ENCODE results near the gene RGS18.

Gene RGS18

GRCh38 chr1:192122668-192123067 is 35.6 kb upstream of the RGS18 start:
- no peak for ATAC-seq
- no peak for TF ChIP-seq TOX (CRISPR knock-in tag; IDR thresholded peaks at IDR 0.05; ENCODE audit: borderline replicate concordance)

DNA sequence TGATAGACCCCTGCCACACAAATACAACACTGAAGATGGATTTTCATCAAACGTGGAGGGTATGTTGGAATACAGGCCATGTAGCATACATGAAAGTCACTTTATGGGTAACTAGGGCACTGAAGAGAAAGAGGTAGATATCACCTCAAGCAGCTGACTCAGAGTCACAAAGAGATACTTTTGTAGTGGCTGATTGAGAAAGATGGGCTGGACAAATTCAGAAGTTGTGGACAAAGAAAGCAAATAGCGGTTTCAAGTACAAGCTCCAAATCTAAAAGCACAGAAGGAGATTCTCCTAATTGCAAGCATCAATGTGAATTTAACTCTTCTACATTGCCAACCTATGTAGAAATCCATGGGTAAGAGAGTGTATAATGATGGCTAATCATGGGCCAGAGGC is 35.0 kb upstream of the RGS18 start:
- ATAC-seq, result no peak
- no peak for TF ChIP-seq ZNF565 (CRISPR knock-in tag; conservative IDR thresholded peaks at IDR 0.05; ENCODE audit: low read depth)
- no peak for TF ChIP-seq ZFP30 (CRISPR knock-in tag; IDR thresholded peaks at IDR 0.05)
- TF ChIP-seq ZNF8 (CRISPR knock-in tag; IDR thresholded peaks at IDR 0.05), result no peak
- no peak for TF ChIP-seq GLIS3 (CRISPR knock-in tag; IDR thresholded peaks at IDR 0.05)
- no peak for TF ChIP-seq OSR1 (CRISPR knock-in tag; IDR thresholded peaks at IDR 0.05)
- no peak for TF ChIP-seq ZNF70 (CRISPR knock-in tag; IDR thresholded peaks at IDR 0.05)
- TF ChIP-seq PATZ1 (CRISPR knock-in tag; IDR thresholded peaks at IDR 0.05; ENCODE audit: borderline replicate concordance), result no peak
- no peak for TF ChIP-seq BACH2 (CRISPR knock-in tag; IDR thresholded peaks at IDR 0.05; ENCODE audit: borderline replicate concordance)
- no peak for TF ChIP-seq CSRNP3 (CRISPR knock-in tag; IDR thresholded peaks at IDR 0.05)
- no peak for TF ChIP-seq ZC3H10 (CRISPR knock-in tag; IDR thresholded peaks at IDR 0.05)
- no peak for TF ChIP-seq SNAI2 (CRISPR knock-in tag; IDR thresholded peaks at IDR 0.05)
- TF ChIP-seq POU6F1 (CRISPR knock-in tag; IDR thresholded peaks at IDR 0.05; ENCODE audit: borderline replicate concordance, low read depth), result no peak
- TF ChIP-seq TOX (CRISPR knock-in tag; IDR thresholded peaks at IDR 0.05; ENCODE audit: borderline replicate concordance), result no peak
- TF ChIP-seq ISL1 (CRISPR knock-in tag; IDR thresholded peaks at IDR 0.05), result no peak
- no peak for TF ChIP-seq RARB (CRISPR knock-in tag; IDR thresholded peaks at IDR 0.05)
- no peak for TF ChIP-seq TCF4 (CRISPR knock-in tag; IDR thresholded peaks at IDR 0.05; ENCODE audit: borderline replicate concordance)
- TF ChIP-seq CSDC2 (CRISPR knock-in tag; IDR thresholded peaks at IDR 0.05), result no peak
- TF ChIP-seq PPARA (CRISPR knock-in tag; IDR thresholded peaks at IDR 0.05; ENCODE audit: borderline replicate concordance), result no peak
- no peak for TF ChIP-seq ZFP3 (CRISPR knock-in tag; IDR thresholded peaks at IDR 0.05)
- TF ChIP-seq, protein P1, sequence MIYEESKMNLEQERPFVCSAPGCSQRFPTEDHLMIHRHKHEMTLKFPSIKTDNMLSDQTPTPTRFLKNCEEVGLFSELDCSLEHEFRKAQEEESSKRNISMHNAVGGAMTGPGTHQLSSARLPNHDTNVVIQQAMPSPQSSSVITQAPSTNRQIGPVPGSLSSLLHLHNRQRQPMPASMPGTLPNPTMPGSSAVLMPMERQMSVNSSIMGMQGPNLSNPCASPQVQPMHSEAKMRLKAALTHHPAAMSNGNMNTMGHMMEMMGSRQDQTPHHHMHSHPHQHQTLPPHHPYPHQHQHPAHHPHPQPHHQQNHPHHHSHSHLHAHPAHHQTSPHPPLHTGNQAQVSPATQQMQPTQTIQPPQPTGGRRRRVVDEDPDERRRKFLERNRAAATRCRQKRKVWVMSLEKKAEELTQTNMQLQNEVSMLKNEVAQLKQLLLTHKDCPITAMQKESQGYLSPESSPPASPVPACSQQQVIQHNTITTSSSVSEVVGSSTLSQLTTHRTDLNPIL (CRISPR knock-in tag; IDR thresholded peaks at IDR 0.05; ENCODE audit: low read depth), result no peak

- no peak for ATAC-seq
- TF ChIP-seq ISL1 (CRISPR knock-in tag; IDR thresholded peaks at IDR 0.05) (no peak), PPARA (CRISPR knock-in tag; IDR thresholded peaks at IDR 0.05; ENCODE audit: borderline replicate concordance) (no peak), RARB (CRISPR knock-in tag; IDR thresholded peaks at IDR 0.05) (no peak), ESRRG (CRISPR knock-in tag; IDR thresholded peaks at IDR 0.05) (no peak), TSHZ2 (CRISPR knock-in tag; IDR thresholded peaks at IDR 0.05) (no peak), OSR1 (CRISPR knock-in tag; IDR thresholded peaks at IDR 0.05) (no peak), ZC3H10 (CRISPR knock-in tag; IDR thresholded peaks at IDR 0.05) (no peak), POU6F1 (CRISPR knock-in tag; IDR thresholded peaks at IDR 0.05; ENCODE audit: borderline replicate concordance, low read depth) (no peak), PATZ1 (CRISPR knock-in tag; IDR thresholded peaks at IDR 0.05; ENCODE audit: borderline replicate concordance) (no peak), CSDC2 (CRISPR knock-in tag; IDR thresholded peaks at IDR 0.05) (no peak), BACH2 (CRISPR knock-in tag; IDR thresholded peaks at IDR 0.05; ENCODE audit: borderline replicate concordance) (no peak), ZNF70 (CRISPR knock-in tag; IDR thresholded peaks at IDR 0.05) (no peak)
- TF ChIP-seq, protein P1 (CRISPR knock-in tag; IDR thresholded peaks at IDR 0.05; ENCODE audit: low read depth), result no peak
Measured at GRCh38 chr1:192126030-192126619, 32.1 kb upstream of the RGS18 start.

All from SK-N-SH treated with all-trans-retinoic acid at 6 μM for 48 hours (cell line).